ENCODE data around the gene CCDC141. TPM values are rescaled to one million over a fixed set of nuclear protein-coding genes. Genes with fewer than 3 reads are reported as not detected.

The CCDC141 gene
- total RNA-seq, 1 experiment from 2014 or later: 11.5 TPM

GRCh38 chr2:178824181-178824580 is 225.8 kb downstream of the CCDC141 start:
- DNase-seq: no peak
- no peaks in the 10 kb centered on the region for H3K36me3 Mint-ChIP-seq (ENCODE audit: insufficient read depth, unreplicated experiment)
- Histone ChIP-seq H3K36me3 (ENCODE audit: control insufficient read depth, insufficient read depth, low read length) (no peaks in the 10 kb centered on the region), H3K27me3 (replicated peaks; ENCODE audit: control insufficient read depth, insufficient read depth, low read length) (no peaks in the 10 kb centered on the region), H3K9me3 (no peaks in the 10 kb centered on the region), H3K4me3 (ENCODE audit: low read depth, low read length) (no peak overlapping the region), H3K4me1 (peaks cover 5% of the 10 kb centered on the region; the same call in 1 of the 2 replicates)
- no peak overlapping the region for H3K27ac Mint-ChIP-seq (ENCODE audit: unreplicated experiment)
- TF ChIP-seq, protein P1, sequence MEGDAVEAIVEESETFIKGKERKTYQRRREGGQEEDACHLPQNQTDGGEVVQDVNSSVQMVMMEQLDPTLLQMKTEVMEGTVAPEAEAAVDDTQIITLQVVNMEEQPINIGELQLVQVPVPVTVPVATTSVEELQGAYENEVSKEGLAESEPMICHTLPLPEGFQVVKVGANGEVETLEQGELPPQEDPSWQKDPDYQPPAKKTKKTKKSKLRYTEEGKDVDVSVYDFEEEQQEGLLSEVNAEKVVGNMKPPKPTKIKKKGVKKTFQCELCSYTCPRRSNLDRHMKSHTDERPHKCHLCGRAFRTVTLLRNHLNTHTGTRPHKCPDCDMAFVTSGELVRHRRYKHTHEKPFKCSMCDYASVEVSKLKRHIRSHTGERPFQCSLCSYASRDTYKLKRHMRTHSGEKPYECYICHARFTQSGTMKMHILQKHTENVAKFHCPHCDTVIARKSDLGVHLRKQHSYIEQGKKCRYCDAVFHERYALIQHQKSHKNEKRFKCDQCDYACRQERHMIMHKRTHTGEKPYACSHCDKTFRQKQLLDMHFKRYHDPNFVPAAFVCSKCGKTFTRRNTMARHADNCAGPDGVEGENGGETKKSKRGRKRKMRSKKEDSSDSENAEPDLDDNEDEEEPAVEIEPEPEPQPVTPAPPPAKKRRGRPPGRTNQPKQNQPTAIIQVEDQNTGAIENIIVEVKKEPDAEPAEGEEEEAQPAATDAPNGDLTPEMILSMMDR (IDR thresholded peaks at IDR 0.05; ENCODE audit: insufficient read depth in 1 of 2, low read depth in 1 of 2, low read length in 1 of 2, severe bottlenecking in 1 of 2, unreplicated experiment in 1 of 2): no peak
- H3K27me3 Mint-ChIP-seq (ENCODE audit: insufficient read depth, unreplicated experiment): no peaks in the 10 kb centered on the region
- intact Hi-C loops (cut with micrococcal nuclease; ENCODE audit: unreplicated experiment): no loop called here
- BruUV-seq (replicated peaks): no TSS peak
- H3K4me1 Mint-ChIP-seq (ENCODE audit: low read depth, unreplicated experiment): peaks cover 12% of the 10 kb centered on the region
- no peaks in the 10 kb centered on the region for H3K9me3 Mint-ChIP-seq (ENCODE audit: unreplicated experiment)
- POLR2A ChIA-PET: no interaction called here
- CTCF ChIA-PET: no interaction called here
- H3K4me3 Mint-ChIP-seq (ENCODE audit: unreplicated experiment): no peak overlapping the region

- CTCF ChIA-PET: no interaction called here
- BruUV-seq (replicated peaks): no TSS peak
- no peaks in the 10 kb centered on the region for H3K9me3 Mint-ChIP-seq (ENCODE audit: unreplicated experiment)
Measured at GRCh38 chr2:178819992-178820391, 229.9 kb downstream of the CCDC141 start.

DNA sequence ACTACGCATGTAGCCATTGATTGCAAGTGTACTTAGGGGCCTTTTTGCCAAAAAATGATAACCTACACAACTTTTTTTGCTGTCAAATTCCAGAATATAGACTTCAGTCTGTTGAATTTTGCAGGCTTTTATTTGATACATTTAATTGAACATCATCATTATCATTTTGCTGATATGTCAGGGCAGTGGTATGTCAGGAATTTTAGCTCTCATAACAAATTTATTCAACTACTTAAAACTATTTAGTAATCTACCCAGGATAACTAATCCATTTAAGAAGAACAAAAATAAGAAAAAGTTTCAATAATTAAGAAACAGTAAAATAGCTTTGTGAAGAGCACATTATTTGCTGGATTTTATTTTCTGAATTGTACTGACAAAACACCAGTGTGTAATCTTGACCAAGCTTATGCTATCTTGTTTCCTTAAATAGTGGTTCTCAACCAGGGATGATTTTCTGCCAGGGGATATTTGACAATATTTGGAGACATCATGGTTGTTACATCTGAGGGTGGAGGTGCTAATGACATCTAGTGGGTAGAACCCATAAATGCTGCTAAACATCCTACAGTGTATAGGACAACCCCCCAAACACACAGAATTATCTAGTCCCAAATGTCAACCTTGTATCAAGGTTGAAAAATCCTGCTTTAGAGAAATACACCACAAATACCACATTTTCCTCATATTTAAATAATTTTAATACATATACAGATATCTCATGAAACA is 230.6 kb downstream of the CCDC141 start:
- DNase-seq: no peak
- Histone ChIP-seq H3K9me3 (no peaks in the 10 kb centered on the region), H3K27me3 (replicated peaks; ENCODE audit: control insufficient read depth, insufficient read depth, low read length) (no peaks in the 10 kb centered on the region), H3K36me3 (ENCODE audit: control insufficient read depth, insufficient read depth, low read length) (no peaks in the 10 kb centered on the region), H3K4me3 (ENCODE audit: low read depth, low read length) (no peak overlapping the region), H3K4me1 (no peaks in the 10 kb centered on the region)
- H3K27me3 Mint-ChIP-seq (ENCODE audit: insufficient read depth, unreplicated experiment): no peaks in the 10 kb centered on the region
- ChIA-PET CTCF (no interaction called here), POLR2A (no interaction called here)
- no peaks in the 10 kb centered on the region for H3K9me3 Mint-ChIP-seq (ENCODE audit: unreplicated experiment)
- TF ChIP-seq, protein P1 (IDR thresholded peaks at IDR 0.05; ENCODE audit: insufficient read depth in 1 of 2, low read depth in 1 of 2, low read length in 1 of 2, severe bottlenecking in 1 of 2, unreplicated experiment in 1 of 2): no peak
- H3K27ac Mint-ChIP-seq (ENCODE audit: unreplicated experiment): no peak overlapping the region
- H3K36me3 Mint-ChIP-seq (ENCODE audit: insufficient read depth, unreplicated experiment): no peaks in the 10 kb centered on the region
- no peak overlapping the region for H3K4me3 Mint-ChIP-seq (ENCODE audit: unreplicated experiment)
- intact Hi-C loops (cut with micrococcal nuclease; ENCODE audit: unreplicated experiment): no loop called here
- H3K4me1 Mint-ChIP-seq (ENCODE audit: low read depth, unreplicated experiment): no peaks in the 10 kb centered on the region
- BruUV-seq (replicated peaks): no TSS peak

More at GRCh38 chr2:178819992-178820391, 229.9 kb downstream of the CCDC141 start:
- Mint-ChIP-seq H3K27me3 (ENCODE audit: insufficient read depth, unreplicated experiment) (no peaks in the 10 kb centered on the region), H3K4me3 (ENCODE audit: unreplicated experiment) (no peak overlapping the region), H3K36me3 (ENCODE audit: insufficient read depth, unreplicated experiment) (no peaks in the 10 kb centered on the region), H3K27ac (ENCODE audit: unreplicated experiment) (no peak overlapping the region), H3K4me1 (ENCODE audit: low read depth, unreplicated experiment) (no peaks in the 10 kb centered on the region)
- no peak for DNase-seq
- no peaks in the 10 kb centered on the region for H3K27me3 ChIP-seq (replicated peaks; ENCODE audit: control insufficient read depth, insufficient read depth, low read length)
- intact Hi-C loops (cut with micrococcal nuclease; ENCODE audit: unreplicated experiment): no loop called here
- TF ChIP-seq, protein P1 (IDR thresholded peaks at IDR 0.05; ENCODE audit: insufficient read depth in 1 of 2, low read depth in 1 of 2, low read length in 1 of 2, severe bottlenecking in 1 of 2, unreplicated experiment in 1 of 2): no peak
- POLR2A ChIA-PET: no interaction called here
- H3K9me3 ChIP-seq: no peaks in the 10 kb centered on the region
- no peaks in the 10 kb centered on the region for H3K36me3 ChIP-seq (ENCODE audit: control insufficient read depth, insufficient read depth, low read length)
- no peak overlapping the region for H3K4me3 ChIP-seq (ENCODE audit: low read depth, low read length)
- no peaks in the 10 kb centered on the region for H3K4me1 ChIP-seq

Data from Caco-2 (cell line).